ENCODE data around the gene UBAC1. TPM values are rescaled to one million over a fixed set of nuclear protein-coding genes. Genes with fewer than 3 reads are reported as not detected.

Gene UBAC1, protein sequence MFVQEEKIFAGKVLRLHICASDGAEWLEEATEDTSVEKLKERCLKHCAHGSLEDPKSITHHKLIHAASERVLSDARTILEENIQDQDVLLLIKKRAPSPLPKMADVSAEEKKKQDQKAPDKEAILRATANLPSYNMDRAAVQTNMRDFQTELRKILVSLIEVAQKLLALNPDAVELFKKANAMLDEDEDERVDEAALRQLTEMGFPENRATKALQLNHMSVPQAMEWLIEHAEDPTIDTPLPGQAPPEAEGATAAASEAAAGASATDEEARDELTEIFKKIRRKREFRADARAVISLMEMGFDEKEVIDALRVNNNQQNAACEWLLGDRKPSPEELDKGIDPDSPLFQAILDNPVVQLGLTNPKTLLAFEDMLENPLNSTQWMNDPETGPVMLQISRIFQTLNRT
- 43.2 and 47.7 TPM in 2 replicates for total RNA-seq

DNA sequence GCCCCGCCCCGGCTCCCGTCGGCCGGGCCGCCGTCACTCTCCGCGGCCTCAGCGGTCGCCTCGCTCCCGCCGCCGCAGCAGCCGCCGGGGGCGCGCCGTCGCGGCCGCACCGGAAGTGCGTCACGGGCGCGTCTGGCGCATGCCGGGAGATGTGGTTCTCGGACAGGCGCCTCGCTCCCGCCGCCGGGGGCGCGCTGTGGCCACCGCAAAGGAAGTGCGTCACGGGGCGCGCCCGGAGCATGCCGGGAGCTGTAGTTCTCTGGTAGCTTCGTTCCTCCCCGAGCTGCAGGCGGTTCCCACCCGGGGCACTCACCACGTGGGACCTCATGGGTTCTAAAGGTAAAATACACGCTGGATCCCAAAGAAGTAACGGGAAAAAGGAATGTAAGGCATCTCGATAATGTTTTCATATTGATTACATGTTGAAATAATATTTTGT is at the start of gene UBAC1:
UBAC1 (minus strand) TSS at position 97 of the 439 bp plus-strand sequence. CDS start 211 bp downstream, outside the sequence.
- intact Hi-C loops (cut with micrococcal nuclease) = loop anchor here (1.0 to 10.0 kb wide), 4 partner anchors 34 to 284 kb away; partner anchors contain the start of genes CAMSAP1, QSOX2 and TMEM250
- H3K4me1 Mint-ChIP-seq = peaks cover 32% of the 10 kb centered on the region
- peak; percentile 99 for DNase-seq
- peak within 1 kb of the TSS; percentile 93 for H3K4me3 Mint-ChIP-seq
- H3K27ac Mint-ChIP-seq = peak within 1 kb of the TSS; percentile 85
- peaks cover 2% of the 10 kb centered on the region for H3K36me3 Mint-ChIP-seq (ENCODE audit: low read depth)
- H3K27me3 Mint-ChIP-seq = peaks cover 5% of the 10 kb centered on the region
- H3K9me3 Mint-ChIP-seq = no peaks in the 10 kb centered on the region

DNA sequence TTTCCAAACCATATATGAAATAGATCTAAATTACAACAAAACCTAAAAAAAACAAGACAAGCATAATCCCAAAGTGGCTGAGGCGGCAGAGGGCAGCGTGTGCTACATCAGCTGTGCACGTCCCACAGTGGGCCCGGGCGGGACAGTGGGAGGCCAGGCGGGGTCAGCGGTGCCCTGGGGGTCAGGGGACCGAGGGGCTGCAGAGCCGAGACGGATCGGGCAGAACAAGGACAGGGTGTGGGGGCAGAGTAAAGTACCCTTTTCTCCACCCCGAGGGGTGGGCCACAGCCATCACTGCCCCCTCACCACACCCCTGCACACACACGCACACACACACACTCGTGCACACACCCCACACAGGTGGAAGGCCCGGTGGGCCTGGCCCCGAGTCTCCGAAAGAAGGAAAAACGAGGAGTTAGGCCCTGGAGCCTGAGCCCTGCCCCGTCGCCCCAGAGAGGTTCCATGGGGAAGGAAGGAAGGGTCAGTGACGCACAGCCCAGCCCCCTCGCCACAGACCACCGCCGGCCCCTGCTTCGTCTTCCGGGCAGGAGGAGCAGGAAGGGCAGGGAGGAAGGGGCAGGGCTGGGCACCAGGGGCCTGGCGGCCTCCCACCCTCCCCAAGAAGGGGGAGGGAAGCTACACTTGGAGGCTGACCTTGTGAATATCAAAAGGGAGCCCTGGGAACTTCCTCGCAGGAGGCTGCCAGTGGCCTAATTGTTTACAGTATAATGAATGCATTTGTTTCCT is 49.6 kb upstream of the UBAC1 start:
- DNase-seq = no peak
- H3K9me3 Mint-ChIP-seq = no peaks in the 10 kb centered on the region
- H3K27me3 Mint-ChIP-seq = no peaks in the 10 kb centered on the region
- no peaks in the 10 kb centered on the region for H3K4me1 Mint-ChIP-seq
- H3K36me3 Mint-ChIP-seq (ENCODE audit: low read depth) = no peaks in the 10 kb centered on the region
- no peak overlapping the region for H3K27ac Mint-ChIP-seq
- no peak overlapping the region for H3K4me3 Mint-ChIP-seq
- intact Hi-C loops (cut with micrococcal nuclease) = no loop called here

DNA sequence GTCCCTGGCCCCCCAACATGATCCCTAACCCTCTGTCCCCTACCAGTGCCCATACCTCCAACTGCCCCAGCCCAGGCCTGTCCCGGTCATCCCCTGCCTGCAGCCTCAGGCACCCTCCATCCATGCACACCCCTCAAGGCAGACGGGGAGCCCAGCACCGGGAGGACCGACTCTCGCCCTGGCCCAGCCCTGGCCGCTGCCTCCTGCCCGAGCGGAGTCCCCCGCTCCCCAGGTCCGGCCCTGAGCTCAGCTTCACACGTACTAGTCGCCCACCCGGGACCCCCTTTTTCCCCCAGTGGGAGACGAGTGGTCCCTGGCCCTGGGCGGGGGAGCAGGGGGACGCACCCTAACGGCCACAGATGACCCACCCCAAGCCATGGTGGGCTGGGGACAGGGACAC is 49.0 kb upstream of the UBAC1 start:
- Mint-ChIP-seq H3K4me1 (no peaks in the 10 kb centered on the region), H3K27me3 (no peaks in the 10 kb centered on the region), H3K9me3 (no peaks in the 10 kb centered on the region), H3K27ac (no peak overlapping the region), H3K4me3 (no peak overlapping the region), H3K36me3 (ENCODE audit: low read depth) (no peaks in the 10 kb centered on the region)
- no peak for DNase-seq
- intact Hi-C loops (cut with micrococcal nuclease) = no loop called here

DNA sequence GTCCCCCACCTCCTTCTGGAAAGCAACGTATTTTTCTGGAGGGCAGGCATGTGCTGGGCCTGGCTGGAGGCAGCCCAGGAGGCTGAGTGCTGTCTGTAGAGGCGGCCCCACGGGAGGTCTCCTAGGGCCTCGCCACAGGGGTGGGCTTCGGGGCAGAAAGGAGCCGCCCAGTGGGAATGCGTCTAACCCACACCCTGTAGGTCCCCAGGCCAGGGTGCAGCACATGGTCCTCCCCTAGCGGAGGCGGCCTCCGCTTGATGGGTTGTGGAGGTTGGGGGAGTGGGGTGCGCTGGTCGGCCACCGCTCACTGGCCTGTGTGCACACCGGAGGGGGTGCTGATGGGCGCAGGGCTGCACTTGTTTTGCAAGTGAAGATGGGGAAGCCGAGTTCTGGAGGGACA is 48.3 kb upstream of the UBAC1 start:
- no peak for DNase-seq
- no peak overlapping the region for H3K4me3 Mint-ChIP-seq
- H3K9me3 Mint-ChIP-seq = no peaks in the 10 kb centered on the region
- H3K4me1 Mint-ChIP-seq = no peaks in the 10 kb centered on the region
- intact Hi-C loops (cut with micrococcal nuclease) = no loop called here
- no peaks in the 10 kb centered on the region for H3K36me3 Mint-ChIP-seq (ENCODE audit: low read depth)
- no peaks in the 10 kb centered on the region for H3K27me3 Mint-ChIP-seq
- H3K27ac Mint-ChIP-seq = no peak overlapping the region

DNA sequence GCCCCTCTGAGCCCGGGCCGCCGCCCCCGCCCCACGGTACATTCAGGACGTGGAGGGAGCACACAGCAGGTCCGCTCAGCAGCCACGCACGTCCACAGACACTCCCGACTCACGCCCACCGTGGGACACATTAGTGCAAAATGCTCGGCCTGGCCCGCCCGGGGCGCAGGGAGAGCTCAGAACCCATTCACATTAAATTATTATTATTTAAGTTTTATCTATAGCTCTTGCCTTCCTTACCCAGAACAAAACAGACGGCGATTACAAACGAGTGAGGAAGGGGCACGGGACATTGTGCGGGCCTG is 47.5 kb upstream of the UBAC1 start:
- intact Hi-C loops (cut with micrococcal nuclease) = no loop called here
- H3K36me3 Mint-ChIP-seq (ENCODE audit: low read depth) = no peaks in the 10 kb centered on the region
- no peaks in the 10 kb centered on the region for H3K9me3 Mint-ChIP-seq
- H3K4me3 Mint-ChIP-seq = no peak overlapping the region
- DNase-seq = no peak
- no peaks in the 10 kb centered on the region for H3K4me1 Mint-ChIP-seq
- H3K27me3 Mint-ChIP-seq = no peaks in the 10 kb centered on the region
- no peak overlapping the region for H3K27ac Mint-ChIP-seq

DNA sequence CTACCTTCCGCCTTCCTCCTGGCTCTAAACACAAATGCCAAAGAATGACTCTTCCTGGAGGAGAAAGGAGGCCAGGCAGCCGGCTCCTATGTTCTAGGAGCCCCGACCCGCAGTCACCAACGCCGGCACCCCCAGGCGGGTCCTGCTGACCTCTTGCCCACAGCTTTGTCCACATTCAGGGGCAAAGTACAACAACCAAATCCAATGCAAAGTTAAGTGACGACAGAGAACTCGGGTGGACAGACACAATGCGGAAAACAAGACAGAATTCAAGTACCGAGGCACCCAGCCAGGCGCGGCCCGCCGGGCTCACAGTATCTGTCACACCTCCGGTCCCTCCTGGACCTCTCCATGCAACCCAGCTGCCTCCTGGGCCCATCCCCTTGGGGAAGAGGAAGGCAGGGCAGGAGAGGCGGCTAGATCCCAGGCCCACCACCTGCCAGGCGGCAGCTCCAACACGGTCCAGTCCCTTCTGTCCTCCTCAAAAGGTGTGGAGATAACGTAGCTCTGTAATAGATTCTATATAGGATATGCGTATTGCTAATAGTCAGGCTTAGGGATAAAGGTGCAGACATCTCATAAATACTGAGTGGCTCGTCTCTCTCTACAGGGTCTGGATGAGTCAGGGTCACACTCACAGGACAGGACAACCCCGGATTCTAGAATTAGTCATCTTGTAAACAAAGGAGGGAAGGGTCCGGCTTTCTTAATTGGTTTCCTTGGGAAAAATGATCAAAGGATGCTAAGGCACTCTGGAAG is 46.9 kb upstream of the UBAC1 start:
- intact Hi-C loops (cut with micrococcal nuclease) = no loop called here
- no peaks in the 10 kb centered on the region for H3K36me3 Mint-ChIP-seq (ENCODE audit: low read depth)
- H3K4me1 Mint-ChIP-seq = no peaks in the 10 kb centered on the region
- no peak overlapping the region for H3K4me3 Mint-ChIP-seq
- no peak overlapping the region for H3K27ac Mint-ChIP-seq
- no peaks in the 10 kb centered on the region for H3K27me3 Mint-ChIP-seq
- H3K9me3 Mint-ChIP-seq = no peaks in the 10 kb centered on the region
- no peak for DNase-seq

DNA sequence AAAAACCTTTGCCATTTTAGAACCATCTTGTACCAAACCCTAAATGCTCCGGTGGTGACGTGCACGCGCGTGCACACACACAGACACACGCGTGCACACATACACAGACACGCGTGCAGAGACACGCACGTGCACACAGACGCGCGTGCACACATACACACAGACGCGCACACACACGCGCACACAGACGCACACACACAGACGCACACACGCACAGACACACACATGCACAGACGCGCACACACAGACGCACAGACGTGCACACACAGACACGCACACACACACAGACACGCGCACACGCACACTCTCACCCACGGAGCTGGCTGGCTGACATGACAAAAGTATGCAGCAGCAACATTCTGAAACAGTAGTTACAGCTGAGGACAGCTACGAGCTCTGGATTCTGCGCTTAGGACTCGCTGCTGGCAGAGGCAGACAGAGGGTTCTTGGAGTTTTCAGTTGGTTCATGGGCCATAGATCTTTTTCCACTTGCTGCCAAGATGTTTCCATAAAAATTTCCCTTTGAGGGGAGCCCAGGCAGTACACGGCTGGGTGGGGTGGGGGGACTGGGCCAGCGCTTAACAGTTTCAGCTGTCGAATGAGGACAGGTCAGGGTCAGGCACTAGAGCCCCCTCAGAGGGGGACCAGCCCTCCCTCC is 46.2 kb upstream of the UBAC1 start:
- no peak for DNase-seq
- Mint-ChIP-seq H3K27ac (no peak overlapping the region), H3K9me3 (no peaks in the 10 kb centered on the region)

DNA sequence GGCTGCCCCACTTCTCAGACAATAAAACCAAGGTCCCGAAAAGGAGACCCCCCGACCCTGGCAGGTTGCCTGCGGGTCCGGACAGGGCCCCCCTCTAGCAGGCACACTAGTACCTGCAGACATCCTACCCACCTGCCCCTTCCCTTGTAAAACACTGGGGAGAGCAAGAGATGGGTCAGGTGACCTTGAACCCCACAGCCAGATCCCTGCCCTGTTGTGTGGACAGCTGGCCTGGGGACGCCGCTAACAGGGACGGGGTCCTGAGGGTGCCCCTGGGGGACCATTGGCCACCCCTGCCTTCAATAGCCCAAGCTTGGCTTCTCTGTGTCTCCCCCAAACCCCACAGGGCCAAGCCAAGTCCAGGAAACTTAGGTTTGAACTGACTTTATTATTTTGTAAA is 45.0 kb upstream of the UBAC1 start:
- Mint-ChIP-seq H3K27ac (no peak overlapping the region), H3K36me3 (ENCODE audit: low read depth) (no peaks in the 10 kb centered on the region), H3K4me3 (no peak overlapping the region), H3K27me3 (no peaks in the 10 kb centered on the region), H3K9me3 (no peaks in the 10 kb centered on the region), H3K4me1 (no peaks in the 10 kb centered on the region)
- no peak for DNase-seq
- intact Hi-C loops (cut with micrococcal nuclease) = no loop called here

More for the DNA sequence above, 46.2 kb upstream of the UBAC1 start:
- Mint-ChIP-seq H3K36me3 (ENCODE audit: low read depth) (no peaks in the 10 kb centered on the region), H3K27me3 (no peaks in the 10 kb centered on the region), H3K4me1 (no peaks in the 10 kb centered on the region), H3K4me3 (no peak overlapping the region)
- intact Hi-C loops (cut with micrococcal nuclease) = no loop called here

DNA sequence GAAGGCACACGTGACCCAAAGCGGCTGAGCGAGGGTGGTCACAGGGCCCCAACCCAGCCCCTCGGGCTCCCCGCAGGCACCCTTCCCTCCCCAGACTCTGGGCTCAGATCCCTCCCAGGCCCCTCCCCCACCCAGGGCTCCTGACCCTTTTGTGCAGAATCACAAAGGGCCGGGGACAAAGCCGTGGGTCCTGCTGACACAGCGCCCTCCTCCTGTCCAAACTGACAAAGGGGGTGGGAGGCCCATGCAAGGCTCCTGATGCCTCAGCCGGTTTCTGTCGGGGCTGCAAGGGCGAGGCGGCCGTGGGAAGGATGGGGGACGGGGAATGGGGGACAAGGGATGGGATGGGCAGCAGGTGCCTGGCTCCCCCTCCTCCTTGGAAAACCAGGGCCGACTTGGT is 43.5 kb upstream of the UBAC1 start:
- Mint-ChIP-seq H3K27ac (no peak overlapping the region), H3K27me3 (no peaks in the 10 kb centered on the region), H3K4me3 (no peak overlapping the region), H3K36me3 (ENCODE audit: low read depth) (no peaks in the 10 kb centered on the region), H3K4me1 (no peaks in the 10 kb centered on the region), H3K9me3 (no peaks in the 10 kb centered on the region)
- no peak for DNase-seq
- intact Hi-C loops (cut with micrococcal nuclease) = no loop called here

DNA sequence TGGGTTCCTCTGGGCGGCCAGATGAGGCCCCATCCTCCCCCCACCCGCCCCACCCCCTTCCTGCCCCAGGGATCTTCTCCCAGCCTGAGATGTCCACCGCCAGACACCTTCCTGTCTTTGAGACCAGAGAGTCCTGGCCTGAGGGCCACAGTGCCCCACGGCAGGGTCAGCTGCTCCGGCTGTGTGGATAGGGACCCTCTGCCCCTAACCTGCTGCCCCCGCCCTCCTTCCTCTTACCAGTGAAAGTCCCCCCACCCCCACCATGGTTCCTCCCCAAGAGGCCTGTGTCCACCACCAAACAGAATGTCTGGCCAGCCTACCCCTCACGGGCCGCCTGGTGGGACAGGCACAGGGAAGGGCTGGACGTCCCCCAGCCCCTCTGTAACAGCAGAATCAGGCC is 43.0 kb upstream of the UBAC1 start:
- Mint-ChIP-seq H3K9me3 (no peaks in the 10 kb centered on the region), H3K4me1 (no peaks in the 10 kb centered on the region), H3K36me3 (ENCODE audit: low read depth) (no peaks in the 10 kb centered on the region), H3K27me3 (no peaks in the 10 kb centered on the region), H3K4me3 (no peak overlapping the region), H3K27ac (no peak overlapping the region)
- no peak for DNase-seq
- intact Hi-C loops (cut with micrococcal nuclease) = no loop called here

DNA sequence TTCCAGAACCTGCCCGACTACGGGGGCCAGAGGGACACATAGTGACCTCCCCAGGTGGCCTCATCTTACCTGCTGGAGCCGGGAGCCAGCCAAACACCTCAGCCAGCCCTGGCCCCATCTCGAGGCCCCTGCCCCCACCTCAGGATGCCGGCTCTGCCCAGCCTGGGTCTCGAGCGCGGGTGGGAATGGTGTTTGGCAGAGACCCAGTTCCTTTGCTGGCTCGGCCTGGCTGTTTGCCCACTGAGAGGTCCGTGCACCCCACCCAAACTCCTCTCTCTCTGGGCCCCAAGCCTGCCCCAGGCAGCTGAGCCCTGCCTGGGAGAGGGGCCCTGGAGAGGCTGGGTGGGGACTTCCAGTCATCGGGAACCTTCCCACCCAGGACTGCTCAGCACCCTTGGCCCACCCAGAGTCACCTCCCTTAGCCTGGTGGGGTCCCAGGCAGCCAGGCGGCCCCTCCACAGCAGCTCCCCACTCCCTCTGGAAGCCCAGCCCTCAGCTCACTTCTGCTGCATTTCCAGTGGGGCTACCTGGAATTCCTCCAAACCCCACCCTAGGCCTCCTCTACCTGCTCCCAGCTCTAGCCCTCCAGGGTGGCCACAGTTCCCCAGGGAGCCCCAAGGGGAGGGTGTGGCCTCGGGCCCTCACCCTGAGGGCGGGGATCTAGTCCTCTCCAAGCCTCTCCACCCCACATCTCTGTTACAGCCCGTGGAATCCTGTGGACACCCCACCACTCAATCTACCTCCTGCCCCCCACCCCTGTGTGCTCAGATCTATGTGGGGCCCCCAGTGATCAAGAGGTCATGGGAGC is 42.4 kb upstream of the UBAC1 start:
- no peak for DNase-seq
- intact Hi-C loops (cut with micrococcal nuclease) = no loop called here
- Mint-ChIP-seq H3K27me3 (no peaks in the 10 kb centered on the region), H3K36me3 (ENCODE audit: low read depth) (no peaks in the 10 kb centered on the region), H3K4me1 (no peaks in the 10 kb centered on the region), H3K9me3 (no peaks in the 10 kb centered on the region), H3K27ac (no peak overlapping the region), H3K4me3 (no peak overlapping the region)

DNA sequence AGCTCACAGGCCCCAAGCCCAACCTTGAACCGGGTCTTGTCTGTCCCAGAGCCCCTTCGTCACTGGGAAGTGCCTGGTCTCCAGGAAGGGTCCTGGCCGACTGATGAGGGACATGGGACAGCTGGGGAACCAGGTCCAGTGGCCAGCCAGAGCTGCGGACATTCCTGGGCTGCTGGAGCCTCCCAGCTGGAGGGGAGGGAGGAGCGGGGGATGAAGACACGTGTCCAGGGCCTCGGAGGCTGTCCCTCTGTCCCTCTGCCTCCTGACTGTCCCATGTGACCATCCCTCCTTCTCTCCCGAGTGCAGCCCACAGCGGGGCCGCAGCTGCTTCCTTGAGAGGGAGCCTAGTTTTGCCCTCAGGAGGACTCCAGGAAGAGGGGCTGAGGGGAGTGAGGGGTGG is 41.7 kb upstream of the UBAC1 start:
- DNase-seq = no peak
- Mint-ChIP-seq H3K9me3 (no peaks in the 10 kb centered on the region), H3K4me1 (no peaks in the 10 kb centered on the region), H3K36me3 (ENCODE audit: low read depth) (no peaks in the 10 kb centered on the region), H3K4me3 (no peak overlapping the region), H3K27ac (no peak overlapping the region), H3K27me3 (no peaks in the 10 kb centered on the region)
- intact Hi-C loops (cut with micrococcal nuclease) = no loop called here

DNA sequence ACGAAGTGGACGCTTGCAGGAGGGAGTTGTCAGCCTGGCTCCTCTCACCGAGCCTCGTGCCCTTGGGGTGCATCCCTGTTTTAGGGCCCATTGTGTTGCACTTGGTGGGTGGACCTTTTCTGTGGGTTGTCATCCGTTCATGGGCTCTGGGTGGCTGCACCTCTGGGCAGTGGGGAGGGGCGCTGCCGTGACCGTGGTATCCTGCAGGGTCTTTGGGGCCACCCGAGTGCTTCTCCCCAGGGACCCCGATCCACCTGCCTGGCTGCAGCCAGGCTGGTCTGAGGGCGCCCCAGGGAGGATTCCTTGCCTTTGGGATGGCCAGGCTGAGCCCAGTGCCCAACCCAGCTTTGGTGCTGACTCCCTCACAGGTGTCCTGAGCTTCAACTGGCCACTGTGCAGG is 41.0 kb upstream of the UBAC1 start:
- Mint-ChIP-seq H3K36me3 (ENCODE audit: low read depth) (no peaks in the 10 kb centered on the region), H3K27ac (no peak overlapping the region), H3K4me3 (no peak overlapping the region), H3K27me3 (no peaks in the 10 kb centered on the region), H3K4me1 (no peaks in the 10 kb centered on the region), H3K9me3 (no peaks in the 10 kb centered on the region)
- intact Hi-C loops (cut with micrococcal nuclease) = no loop called here
- no peak for DNase-seq
